Measurements from ENCODE around the gene MGAT5.

GRCh38 chr2:134470561-134471168 lies 216.8 kb downstream of the MGAT5 start:
- TF ChIP-seq CTCF (IDR thresholded peaks at IDR 0.05): no peak
- TF ChIP-seq EP300 (IDR thresholded peaks at IDR 0.05): no peak
- no peak for TF ChIP-seq POLR2A (IDR thresholded peaks at IDR 0.05; ENCODE audit: low read depth)
